Thoracic aorta (tissue), 2 donors: Measurements from ENCODE around the gene CBFA2T3. TPM values are rescaled to one million over a fixed set of nuclear protein-coding genes. Genes with fewer than 3 reads are reported as not detected.

Source experiments
- ATAC-seq: fragments of 150-250 bp; one replicate; pipeline ENCODE4 v1.8.0; 2017; ENCODE audit warnings: low read depth; ENCODE audit not compliant: insufficient number of reproducible peaks, low FRiP score
- DNase-seq: peaks from one replicate; pipeline ENCODE4 v3.0.0-alpha.2; 2020; ENCODE audit warnings: low spot score
- H3K27ac ChIP-seq, 2 donors: fragments of 200-600 bp; sonication (generic); 1 replicate in 1 of 2; 2 replicates in 1 of 2; pipeline ENCODE4 v1.5.1; 2016; ENCODE audit warnings: mild to moderate bottlenecking in 2 of 2, moderate library complexity in 2 of 2
- H3K27me3 ChIP-seq: fragments of 200-600 bp; sonication (generic); replicated peaks from 2 replicates; pipeline ENCODE4 v1.6.0; 2016; ENCODE audit warnings: mild to moderate bottlenecking; ENCODE audit not compliant: insufficient read depth
- H3K36me3 ChIP-seq: fragments of 200-600 bp; sonication (generic); one replicate; pipeline ENCODE4 v1.5.1; 2016
- H3K4me1 ChIP-seq, 2 donors: fragments of 200-600 bp; sonication (generic); 1 replicate in 1 of 2; 2 replicates in 1 of 2; pipeline versions ENCODE4 v1.5.1 to v1.6.0; 2016; ENCODE audit warnings: low read depth in 2 of 2, mild to moderate bottlenecking in 1 of 2; ENCODE audit not compliant: control insufficient read depth in 1 of 2
- H3K4me3 ChIP-seq: fragments of 200-600 bp; sonication (generic); 2 replicates; pipeline ENCODE4 v1.5.1; 2016; ENCODE audit warnings: mild to moderate bottlenecking
- H3K9me3 ChIP-seq: fragments of 200-600 bp; sonication (generic); 2 replicates; pipeline ENCODE4 v1.5.1; 2016
- total RNA-seq, 2 donors: library from RNA; depleted of rRNA; stranded (reverse); fragments of >200 nt; gene quantifications; one replicate each; pipeline versions ENCODE4 v1.1.0 to v1.2.3, GENCODE V29; 2016
- TF ChIP-seq, protein P1 (sequence below): fragments of 200-600 bp; sonication (generic); IDR thresholded peaks from one replicate; pipeline ENCODE4 v1.5.1; 2019; ENCODE audit warnings: antibody characterized with exemption

The CBFA2T3 gene
- total RNA-seq, 2 donors from 2014 or later: 3.9 to 6.6 TPM

DNA sequence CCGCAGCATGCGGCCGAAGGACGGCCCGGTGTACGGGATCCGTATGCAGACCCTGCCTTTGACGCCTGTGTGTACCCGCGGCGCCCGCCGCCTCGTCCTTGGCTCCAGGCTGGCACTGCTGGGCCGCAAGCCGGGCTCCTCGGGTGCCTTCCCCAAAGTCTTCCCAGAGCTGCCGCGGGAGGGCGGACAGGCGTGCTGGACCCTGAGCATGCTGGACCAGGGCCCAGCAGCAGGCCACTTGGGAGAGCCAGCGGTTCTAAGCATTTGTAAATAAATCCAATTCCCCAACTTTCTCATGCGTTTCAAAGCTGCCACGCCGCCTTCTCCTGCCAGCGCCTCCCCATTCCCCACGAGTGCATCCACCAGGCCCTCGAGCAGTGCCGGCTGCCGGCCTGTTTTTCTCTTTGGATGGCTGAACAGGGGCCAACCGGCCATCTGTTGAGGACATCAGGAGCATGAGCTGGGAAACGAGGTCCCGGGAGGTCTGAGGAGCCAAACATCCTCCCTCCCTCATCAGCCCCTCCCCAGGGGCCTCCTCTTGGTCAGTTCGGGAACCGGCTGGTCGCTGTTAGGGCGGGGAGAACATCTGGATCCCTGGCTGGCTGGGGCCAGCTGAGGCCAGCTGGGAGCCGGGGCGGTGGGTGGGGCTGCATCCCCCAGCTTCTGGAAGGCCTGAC lies 90.0 kb downstream of the CBFA2T3 start:
- DNase-seq (no peak), ATAC-seq (no peak)
- Histone ChIP-seq H3K9me3 (no peaks in the 10 kb centered on the region), H3K4me1 (no peaks in the 10 kb centered on the region), H3K27me3 (no peaks in the 10 kb centered on the region), H3K27ac (no peak overlapping the region), H3K36me3 (no peaks in the 10 kb centered on the region), H3K4me3 (no peak overlapping the region)
- TF ChIP-seq, protein P1, sequence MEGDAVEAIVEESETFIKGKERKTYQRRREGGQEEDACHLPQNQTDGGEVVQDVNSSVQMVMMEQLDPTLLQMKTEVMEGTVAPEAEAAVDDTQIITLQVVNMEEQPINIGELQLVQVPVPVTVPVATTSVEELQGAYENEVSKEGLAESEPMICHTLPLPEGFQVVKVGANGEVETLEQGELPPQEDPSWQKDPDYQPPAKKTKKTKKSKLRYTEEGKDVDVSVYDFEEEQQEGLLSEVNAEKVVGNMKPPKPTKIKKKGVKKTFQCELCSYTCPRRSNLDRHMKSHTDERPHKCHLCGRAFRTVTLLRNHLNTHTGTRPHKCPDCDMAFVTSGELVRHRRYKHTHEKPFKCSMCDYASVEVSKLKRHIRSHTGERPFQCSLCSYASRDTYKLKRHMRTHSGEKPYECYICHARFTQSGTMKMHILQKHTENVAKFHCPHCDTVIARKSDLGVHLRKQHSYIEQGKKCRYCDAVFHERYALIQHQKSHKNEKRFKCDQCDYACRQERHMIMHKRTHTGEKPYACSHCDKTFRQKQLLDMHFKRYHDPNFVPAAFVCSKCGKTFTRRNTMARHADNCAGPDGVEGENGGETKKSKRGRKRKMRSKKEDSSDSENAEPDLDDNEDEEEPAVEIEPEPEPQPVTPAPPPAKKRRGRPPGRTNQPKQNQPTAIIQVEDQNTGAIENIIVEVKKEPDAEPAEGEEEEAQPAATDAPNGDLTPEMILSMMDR: no peak

GRCh38 chr16:88886420-88886844 lies 90.6 kb downstream of the CBFA2T3 start:
- H3K4me1 ChIP-seq: no peaks in the 10 kb centered on the region
- ATAC-seq: no peak
- H3K9me3 ChIP-seq: no peaks in the 10 kb centered on the region
- no peak overlapping the region for H3K4me3 ChIP-seq
- H3K36me3 ChIP-seq: no peaks in the 10 kb centered on the region
- no peaks in the 10 kb centered on the region for H3K27me3 ChIP-seq
- DNase-seq: no peak
- no peak overlapping the region for H3K27ac ChIP-seq
- TF ChIP-seq, protein P1: no peak

- H3K9me3 ChIP-seq: no peaks in the 10 kb centered on the region
- no peaks in the 10 kb centered on the region for H3K36me3 ChIP-seq
- ATAC-seq (no peak), DNase-seq (no peak)
- H3K4me1 ChIP-seq: no peaks in the 10 kb centered on the region
- H3K4me3 ChIP-seq: no peak overlapping the region
- TF ChIP-seq, protein P1: no peak
- no peaks in the 10 kb centered on the region for H3K27me3 ChIP-seq
- no peak overlapping the region for H3K27ac ChIP-seq
These were observed 91.2 kb downstream of the CBFA2T3 start for GRCh38 chr16:88885693-88886280.

DNA sequence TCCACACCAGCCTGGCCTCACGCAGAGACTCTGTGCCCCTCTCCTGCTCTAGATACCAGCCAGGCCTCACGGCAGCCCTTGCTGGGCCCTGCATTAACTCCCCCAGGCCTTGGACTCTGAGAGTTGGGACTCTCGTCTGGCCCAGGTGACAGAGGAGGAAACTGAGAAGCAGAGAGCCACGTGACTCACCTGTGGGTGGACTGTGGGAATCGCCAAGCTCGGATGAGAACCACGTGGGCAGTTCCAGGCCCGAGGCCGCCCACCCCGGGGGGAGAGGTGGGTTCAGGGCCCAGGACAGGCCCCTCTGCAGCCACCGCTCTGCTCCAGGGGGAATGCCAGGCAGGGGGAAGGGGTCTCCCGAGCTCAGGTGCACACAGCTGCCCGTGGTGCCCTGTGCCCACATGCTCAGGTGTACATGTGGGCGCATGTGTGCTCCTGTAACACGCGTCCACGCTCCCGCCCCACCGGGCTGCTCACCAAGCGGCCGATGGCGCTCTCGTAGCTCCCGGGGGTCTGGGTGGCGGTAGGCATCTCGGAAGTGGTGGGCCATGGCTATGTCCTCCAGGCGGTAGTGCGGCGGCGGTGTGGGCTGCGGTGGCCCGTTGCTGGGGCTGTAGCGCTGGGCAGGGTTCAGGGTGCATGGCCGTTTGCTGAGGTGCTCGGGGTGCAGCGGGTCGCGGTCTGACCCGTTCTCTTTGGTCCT lies 92.3 kb downstream of the CBFA2T3 start:
- DNase-seq: no peak
- Histone ChIP-seq H3K27me3 (no peaks in the 10 kb centered on the region), H3K4me1 (no peaks in the 10 kb centered on the region), H3K27ac (no peak overlapping the region), H3K36me3 (no peaks in the 10 kb centered on the region), H3K4me3 (no peak overlapping the region), H3K9me3 (no peaks in the 10 kb centered on the region)
- ATAC-seq: no peak
- TF ChIP-seq, protein P1: no peak

- Histone ChIP-seq H3K4me3 (no peak overlapping the region), H3K4me1 (no peaks in the 10 kb centered on the region), H3K27me3 (no peaks in the 10 kb centered on the region), H3K27ac (no peak overlapping the region), H3K36me3 (no peaks in the 10 kb centered on the region), H3K9me3 (no peaks in the 10 kb centered on the region)
- DNase-seq (no peak), ATAC-seq (no peak)
- TF ChIP-seq, protein P1: no peak
These were observed 93.1 kb downstream of the CBFA2T3 start for GRCh38 chr16:88883946-88884345.
